Bronchial epithelial cell (primary cell): Measurements from ENCODE around the gene DPF3. TPM values are rescaled to one million over a fixed set of nuclear protein-coding genes. Genes with fewer than 3 reads are reported as not detected.

Source experiments
- DNase-seq: peaks from one replicate; pipeline ENCODE4 v3.0.0-alpha.2; 2010; ENCODE audit warnings: low read depth
- FAIRE-seq: peaks from 2 replicates; lab custom pipeline; 2011; peaks lifted over from hg19 to GRCh38; lab: Jason Lieb, UNC
- H3K27me3 ChIP-seq: 2 replicates; pipeline ENCODE4 v1.5.1; 2011; ENCODE audit warnings: low read length; ENCODE audit not compliant: control insufficient read depth, insufficient read depth
- H3K36me3 ChIP-seq: 2 replicates; pipeline ENCODE4 v1.5.1; 2011; ENCODE audit warnings: low read length; ENCODE audit not compliant: control insufficient read depth, insufficient read depth
- H3K4me3 ChIP-seq: 2 replicates; pipeline ENCODE4 v1.5.1; 2011; ENCODE audit warnings: mild to moderate bottlenecking, low read depth, low read length, control low read depth
- total RNA-seq: library from RNA; depleted of rRNA; stranded (reverse); fragments of >200 nt; gene quantifications from 2 replicates; pipeline ENCODE4 v1.2.1, GENCODE V29; 2014
- TF ChIP-seq, protein P1 (sequence below): IDR thresholded peaks from 2 replicates; pipeline ENCODE4 v1.5.1; 2011; ENCODE audit warnings: mild to moderate bottlenecking, moderate library complexity, low read length, control low read depth, inconsistent platforms; ENCODE audit not compliant: insufficient read depth, severe bottlenecking

The DPF3 gene
- total RNA-seq, 1 donor from 2014 or later = not detected

DNA sequence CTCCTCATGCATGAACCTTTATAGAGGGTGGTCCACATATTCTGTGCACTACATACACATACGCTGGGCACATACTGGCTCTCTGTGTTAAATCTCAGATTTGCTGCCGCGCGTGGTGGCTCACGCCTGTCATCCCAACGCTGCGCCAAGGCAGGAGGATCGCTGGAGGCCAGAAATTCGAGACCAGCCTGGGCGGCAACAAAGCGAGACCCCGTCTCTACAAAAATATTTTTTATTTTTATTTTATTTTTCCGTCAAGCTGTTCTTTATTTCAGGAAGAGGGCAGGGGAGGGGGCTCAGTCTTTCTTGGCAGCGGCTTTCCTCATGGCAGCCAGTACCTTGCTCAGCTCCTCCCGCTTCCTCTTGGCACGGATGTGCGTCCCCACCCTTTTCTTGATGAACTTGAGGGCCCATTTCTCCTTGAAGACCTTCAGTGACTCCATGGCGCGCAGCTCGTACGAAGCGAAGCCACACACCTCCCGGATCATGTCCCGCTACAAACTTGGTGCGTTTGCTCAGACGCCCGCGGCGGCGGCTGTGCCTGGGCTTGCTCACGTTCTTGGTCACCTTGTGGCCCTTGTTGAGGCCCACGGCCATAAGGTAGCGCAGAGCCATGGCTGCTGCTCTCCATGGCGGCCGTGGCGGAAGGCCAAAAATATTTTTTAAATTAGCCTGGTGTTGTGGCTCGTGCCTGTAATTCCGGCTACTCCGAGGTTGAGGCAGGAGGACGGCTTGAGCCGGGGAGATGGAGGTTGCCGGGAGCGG, 35.6 kb upstream of the DPF3 start:
- Histone ChIP-seq H3K36me3 (no peaks in the 10 kb centered on the region), H3K4me3 (no peak overlapping the region), H3K27me3 (no peaks in the 10 kb centered on the region)
- TF ChIP-seq, protein P1, sequence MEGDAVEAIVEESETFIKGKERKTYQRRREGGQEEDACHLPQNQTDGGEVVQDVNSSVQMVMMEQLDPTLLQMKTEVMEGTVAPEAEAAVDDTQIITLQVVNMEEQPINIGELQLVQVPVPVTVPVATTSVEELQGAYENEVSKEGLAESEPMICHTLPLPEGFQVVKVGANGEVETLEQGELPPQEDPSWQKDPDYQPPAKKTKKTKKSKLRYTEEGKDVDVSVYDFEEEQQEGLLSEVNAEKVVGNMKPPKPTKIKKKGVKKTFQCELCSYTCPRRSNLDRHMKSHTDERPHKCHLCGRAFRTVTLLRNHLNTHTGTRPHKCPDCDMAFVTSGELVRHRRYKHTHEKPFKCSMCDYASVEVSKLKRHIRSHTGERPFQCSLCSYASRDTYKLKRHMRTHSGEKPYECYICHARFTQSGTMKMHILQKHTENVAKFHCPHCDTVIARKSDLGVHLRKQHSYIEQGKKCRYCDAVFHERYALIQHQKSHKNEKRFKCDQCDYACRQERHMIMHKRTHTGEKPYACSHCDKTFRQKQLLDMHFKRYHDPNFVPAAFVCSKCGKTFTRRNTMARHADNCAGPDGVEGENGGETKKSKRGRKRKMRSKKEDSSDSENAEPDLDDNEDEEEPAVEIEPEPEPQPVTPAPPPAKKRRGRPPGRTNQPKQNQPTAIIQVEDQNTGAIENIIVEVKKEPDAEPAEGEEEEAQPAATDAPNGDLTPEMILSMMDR = no peak
- FAIRE-seq (no peak), DNase-seq (no peak)

DNA sequence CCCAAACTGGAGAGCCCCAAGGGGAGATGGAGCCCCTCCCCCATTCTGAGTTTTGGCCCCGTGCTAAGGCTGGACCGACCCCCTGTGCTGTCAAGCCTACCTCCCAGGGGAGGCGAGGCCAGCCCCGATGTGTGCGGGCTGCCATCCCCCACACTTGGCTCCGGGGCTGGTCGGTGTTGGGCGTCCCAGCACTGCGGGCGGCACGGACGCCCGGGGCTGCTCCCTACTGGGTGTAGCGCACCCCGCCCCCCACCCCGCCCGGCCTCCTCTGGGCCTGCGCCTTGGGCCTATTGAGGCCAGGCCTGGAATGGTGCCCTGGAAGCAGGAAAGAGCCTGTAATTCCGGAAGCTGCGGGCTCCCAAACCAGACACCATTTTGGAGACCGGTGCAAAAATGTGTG, 35.0 kb upstream of the DPF3 start:
- DNase-seq (no peak), FAIRE-seq (no peak)
- no peaks in the 10 kb centered on the region for H3K36me3 ChIP-seq
- H3K27me3 ChIP-seq = no peaks in the 10 kb centered on the region
- H3K4me3 ChIP-seq = no peak overlapping the region
- TF ChIP-seq, protein P1 = no peak

DNA sequence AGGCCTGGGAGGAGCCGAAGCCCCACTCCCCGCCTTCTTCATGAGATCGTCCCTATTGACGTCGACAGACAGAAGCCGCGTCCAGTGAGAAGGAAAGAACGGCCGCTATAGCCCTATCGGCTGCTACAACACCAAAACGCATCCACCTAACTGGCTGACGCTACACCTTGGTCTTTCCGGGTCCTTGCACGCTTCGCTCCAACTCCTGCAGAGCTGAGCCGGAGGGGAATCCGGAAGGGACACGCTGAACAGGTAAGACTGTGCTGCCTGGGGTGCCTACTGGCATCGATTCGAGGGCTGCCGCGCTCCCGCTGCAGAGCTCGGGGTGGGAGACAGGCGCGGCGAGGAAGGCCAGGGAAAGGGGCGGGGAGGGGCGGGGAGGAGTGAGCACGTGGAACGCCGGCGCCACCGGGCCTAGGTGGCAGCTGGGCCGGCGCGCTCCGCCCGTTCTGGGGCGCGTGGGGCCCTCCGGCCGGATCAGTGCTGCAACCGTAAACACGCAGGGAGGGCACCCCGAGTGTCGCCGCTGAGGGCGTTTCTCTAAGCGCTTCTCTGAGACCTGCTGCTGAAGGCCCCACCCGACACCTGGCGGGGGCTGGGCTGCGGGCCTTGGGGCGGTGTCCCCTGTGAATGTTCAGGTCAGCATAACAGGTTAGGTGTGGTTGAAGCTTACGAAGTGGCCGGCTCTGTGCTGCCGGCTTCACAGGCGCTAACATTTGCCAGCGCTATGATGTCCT, 32.6 kb upstream of the DPF3 start, which contains the start of gene DCAF4:
DCAF4 (plus strand) TSS at position 173 of the 737 bp plus-strand sequence. CDS start 11,515 bp downstream, outside the sequence.
- Histone ChIP-seq H3K4me3 (peak within 1 kb of the TSS; percentile 72), H3K36me3 (no peaks in the 10 kb centered on the region), H3K27me3 (no peaks in the 10 kb centered on the region)
- DNase-seq (peak; percentile 97), FAIRE-seq (peak; percentile 80)
- TF ChIP-seq, protein P1 = no peak

DNA sequence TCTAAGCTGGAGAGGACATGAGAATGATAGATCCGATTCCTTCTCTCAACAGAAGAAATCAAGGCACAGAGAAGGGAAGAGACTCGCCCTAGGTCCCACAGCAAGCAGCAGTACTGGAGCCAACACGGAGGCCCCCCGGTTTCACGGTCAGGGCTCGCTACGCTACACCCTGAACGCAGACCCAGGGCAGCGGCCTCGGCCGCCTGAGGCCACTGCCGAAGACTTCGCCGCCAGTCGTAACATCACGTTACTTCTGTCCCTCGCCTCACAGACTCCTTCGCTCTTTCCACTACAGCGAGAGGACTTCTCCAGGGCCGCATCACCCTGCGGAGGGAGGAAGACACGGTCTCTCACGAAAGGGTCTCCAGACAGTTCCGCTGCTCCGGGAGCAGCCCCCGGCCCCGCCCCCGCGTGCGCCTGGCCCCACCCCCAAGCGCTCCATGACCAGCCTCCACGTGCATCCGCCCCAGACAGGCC, 32.0 kb upstream of the DPF3 start:
- peak overlapping the region; percentile 72 for H3K4me3 ChIP-seq
- FAIRE-seq (no peak), DNase-seq (no peak)
- no peaks in the 10 kb centered on the region for H3K36me3 ChIP-seq
- TF ChIP-seq, protein P1 = no peak
- no peaks in the 10 kb centered on the region for H3K27me3 ChIP-seq

DNA sequence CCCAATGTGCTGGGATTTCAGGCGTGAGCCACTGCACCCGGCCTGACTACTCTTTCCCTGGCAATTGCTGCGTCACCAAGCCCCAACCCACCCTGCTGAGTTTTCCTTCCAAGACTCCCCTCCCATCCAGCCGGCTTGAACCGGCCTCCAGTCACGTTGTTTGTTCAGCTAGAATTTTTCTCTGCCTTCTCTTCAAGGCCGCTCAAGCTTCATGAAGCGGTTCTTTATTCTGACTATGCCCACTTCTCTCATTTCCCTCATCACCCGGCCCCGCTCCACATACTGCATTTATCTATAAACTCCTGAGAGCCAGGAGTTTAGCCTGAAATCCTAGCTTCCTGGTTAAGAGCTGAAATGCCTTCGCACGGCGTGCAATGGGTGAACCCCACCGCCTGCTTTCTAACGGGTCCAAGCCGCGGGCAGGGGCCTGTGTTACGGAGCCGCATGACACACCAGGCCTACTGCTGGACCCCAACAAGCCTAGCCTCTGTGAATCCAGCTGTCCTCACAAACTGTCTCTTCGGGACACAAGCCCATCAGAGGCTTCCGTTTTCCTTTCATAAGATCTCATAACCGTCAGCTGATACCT, 31.4 kb upstream of the DPF3 start:
- peak overlapping the region; percentile 72 for H3K4me3 ChIP-seq
- DNase-seq = no peak

More for the DNA sequence above, 31.4 kb upstream of the DPF3 start:
- no peak for FAIRE-seq
- H3K36me3 ChIP-seq = no peaks in the 10 kb centered on the region
- TF ChIP-seq, protein P1 = no peak
- H3K27me3 ChIP-seq = no peaks in the 10 kb centered on the region
